Measurements from ENCODE around the gene EBF3. TPM values are rescaled to one million over a fixed set of nuclear protein-coding genes. Genes with fewer than 3 reads are reported as not detected.

EBF3 gene
- total and polyA plus RNA-seq, 2 experiments from 2014 or later = 0.22 to 0.77 TPM

GRCh38 chr10:129938460-129938859 is 25.6 kb downstream of the EBF3 start:
- Histone ChIP-seq H3K27ac (no peak overlapping the region), H4K20me1 (ENCODE audit: insufficient read depth, poor library complexity, severe bottlenecking) (no peaks in the 10 kb centered on the region), H3K27me3 (no peaks in the 10 kb centered on the region), H2AFZ (no peak overlapping the region), H3K36me3 (replicated peaks; ENCODE audit: insufficient read depth, low read depth) (no peaks in the 10 kb centered on the region), H3K4me1 (ENCODE audit: insufficient read depth) (no peaks in the 10 kb centered on the region), H3K9me3 (ENCODE audit: low read depth) (no peaks in the 10 kb centered on the region), H3K4me3 (no peak overlapping the region), H3K4me2 (no peak overlapping the region), H3K79me2 (no peaks in the 10 kb centered on the region), H3K9me2 (replicated peaks; ENCODE audit: insufficient read depth) (no peaks in the 10 kb centered on the region)
- TF ChIP-seq CTCF (IDR thresholded peaks at IDR 0.05; ENCODE audit: poor library complexity) = no peak
- TF ChIP-seq EZH2 (IDR thresholded peaks at IDR 0.05; ENCODE audit: borderline replicate concordance) = no peak
- no peak for TF ChIP-seq EZH2phosphoT487 (IDR thresholded peaks at IDR 0.05; ENCODE audit: low read depth, severe bottlenecking, unreplicated experiment)
- WGBS (ENCODE audit: low lambda C conversion rate, missing lambda C conversion rate) = 90% methylated on average over 8 of the region's 8 CpGs
- no peak for DNase-seq (ENCODE audit: low spot score)

GRCh38 chr10:129937351-129937751 is 26.7 kb downstream of the EBF3 start:
- Histone ChIP-seq H3K9me3 (ENCODE audit: low read depth) (no peaks in the 10 kb centered on the region), H3K36me3 (replicated peaks; ENCODE audit: insufficient read depth, low read depth) (no peaks in the 10 kb centered on the region), H2AFZ (no peak overlapping the region), H3K9me2 (replicated peaks; ENCODE audit: insufficient read depth) (no peaks in the 10 kb centered on the region), H3K4me3 (no peak overlapping the region), H4K20me1 (ENCODE audit: insufficient read depth, poor library complexity, severe bottlenecking) (no peaks in the 10 kb centered on the region), H3K4me1 (ENCODE audit: insufficient read depth) (no peaks in the 10 kb centered on the region), H3K27ac (no peak overlapping the region), H3K27me3 (no peaks in the 10 kb centered on the region), H3K4me2 (no peak overlapping the region), H3K79me2 (no peaks in the 10 kb centered on the region)
- no peak for TF ChIP-seq EZH2phosphoT487 (IDR thresholded peaks at IDR 0.05; ENCODE audit: low read depth, severe bottlenecking, unreplicated experiment)
- no peak for TF ChIP-seq CTCF (IDR thresholded peaks at IDR 0.05; ENCODE audit: poor library complexity)
- TF ChIP-seq EZH2 (IDR thresholded peaks at IDR 0.05; ENCODE audit: borderline replicate concordance) = no peak
- no peak for DNase-seq (ENCODE audit: low spot score)
- WGBS (ENCODE audit: low lambda C conversion rate, missing lambda C conversion rate) = 89% methylated on average over 10 of the region's 10 CpGs

- DNase-seq (ENCODE audit: low spot score) = no peak
- H3K4me1 ChIP-seq (ENCODE audit: insufficient read depth) = no peaks in the 10 kb centered on the region
- H3K27ac ChIP-seq = no peak overlapping the region
- no peaks in the 10 kb centered on the region for H3K36me3 ChIP-seq (replicated peaks; ENCODE audit: insufficient read depth, low read depth)
- no peak overlapping the region for H3K4me3 ChIP-seq
- H3K9me3 ChIP-seq (ENCODE audit: low read depth) = no peaks in the 10 kb centered on the region
- TF ChIP-seq EZH2phosphoT487 (IDR thresholded peaks at IDR 0.05; ENCODE audit: low read depth, severe bottlenecking, unreplicated experiment) (no peak), CTCF (IDR thresholded peaks at IDR 0.05; ENCODE audit: poor library complexity) (no peak), EZH2 (IDR thresholded peaks at IDR 0.05; ENCODE audit: borderline replicate concordance) (no peak)
- WGBS (ENCODE audit: low lambda C conversion rate, missing lambda C conversion rate) = 96% methylated on average over 16 of the region's 16 CpGs
- no peaks in the 10 kb centered on the region for H3K9me2 ChIP-seq (replicated peaks; ENCODE audit: insufficient read depth)
- H3K27me3 ChIP-seq = no peaks in the 10 kb centered on the region
- no peak overlapping the region for H2AFZ ChIP-seq
- no peaks in the 10 kb centered on the region for H3K79me2 ChIP-seq
- H4K20me1 ChIP-seq (ENCODE audit: insufficient read depth, poor library complexity, severe bottlenecking) = no peaks in the 10 kb centered on the region
- H3K4me2 ChIP-seq = no peak overlapping the region
Measured at GRCh38 chr10:129936923-129937300, 27.2 kb downstream of the EBF3 start.
